ENCODE results near the gene RAB4A. TPM values are rescaled to one million over a fixed set of nuclear protein-coding genes. Genes with fewer than 3 reads are reported as not detected.

Gene RAB4A
- total and polyA plus RNA-seq, 7 experiments from 2014 or later: 9.6 to 47.9 (median 36.7) TPM

GRCh38 chr1:229263254-229263653 lies 7.7 kb upstream of the RAB4A start:
- H3K27ac ChIP-seq (ENCODE audit: low read depth, low read length): no peak overlapping the region
- no peaks in the 10 kb centered on the region for H3K27me3 Mint-ChIP-seq
- peaks cover 8 to 13% (median 10%) of the 10 kb centered on the region in 7 donors for H3K4me1 Mint-ChIP-seq
- ATAC-seq (no peak), DNase-seq (no peak)
- POLR2A ChIA-PET: interaction anchor here (1.0 kb wide), 1 partner anchor 80 kb away, joined by 3 read pairs; the partner anchor contains the start of gene CCSAP
- H3K36me3 Mint-ChIP-seq: peaks cover 0 to 5% (median 0%) of the 10 kb centered on the region in 5 donors
- H3K27ac Mint-ChIP-seq: peak overlapping the region in 1 of 9 donors; percentile 8
- peaks cover 8% of the 10 kb centered on the region in 2 donors for H3K4me1 ChIP-seq (ENCODE audit: control insufficient read depth in 2 of 2, insufficient read depth in 2 of 2, low read length in 2 of 2)
- intact Hi-C loops (cut with micrococcal nuclease): no loop called here
- no peaks in the 10 kb centered on the region for H3K27me3 ChIP-seq (ENCODE audit: control insufficient read depth in 2 of 2, insufficient read depth in 2 of 2, low read length in 2 of 2)
- H3K9me3 Mint-ChIP-seq: peaks cover 0 to 6% (median 3%) of the 10 kb centered on the region in 11 donors
- H3K4me3 Mint-ChIP-seq: no peak overlapping the region
- CTCF ChIA-PET: interaction anchor here (1.7 kb wide), 1 partner anchor 219 kb away, joined by 7 read pairs; no protein-coding TSS in a partner anchor
- H3K9me3 ChIP-seq (ENCODE audit: control insufficient read depth in 2 of 3, low read length in 3 of 3): no peaks in the 10 kb centered on the region
- no peaks in the 10 kb centered on the region for H3K36me3 ChIP-seq (ENCODE audit: control insufficient read depth in 2 of 3, insufficient read depth in 3 of 3, low read length in 3 of 3)
- H3K4me3 ChIP-seq (ENCODE audit: low read length): no peak overlapping the region

DNA sequence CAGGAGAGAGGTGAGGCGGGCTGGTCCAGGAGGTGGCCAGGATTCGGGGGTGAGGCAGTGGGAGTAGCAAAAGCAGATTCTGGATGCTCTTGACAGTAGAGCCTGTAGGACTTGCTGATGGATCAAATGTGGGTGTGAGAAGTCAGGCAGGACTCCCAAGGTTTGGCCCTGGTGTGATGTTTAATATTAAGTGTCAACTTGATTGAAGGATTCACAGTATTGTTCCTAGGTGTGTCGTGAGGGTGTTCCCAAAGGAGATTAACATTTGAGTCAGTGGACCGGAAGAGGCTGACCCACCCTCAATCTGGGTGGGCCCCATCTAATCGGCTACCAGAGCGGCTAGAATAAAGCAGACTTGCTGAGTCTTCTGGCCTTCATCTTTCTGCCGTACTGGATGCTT lies 6.8 kb upstream of the RAB4A start:
- DNase-seq (no peak), ATAC-seq (no peak)
- Mint-ChIP-seq H3K9me3 (peaks cover 0 to 6% (median 3%) of the 10 kb centered on the region in 11 donors), H3K27me3 (no peaks in the 10 kb centered on the region), H3K27ac (no peak overlapping the region), H3K4me3 (no peak overlapping the region), H3K36me3 (peaks cover 0 to 6% (median 0%) of the 10 kb centered on the region in 5 donors), H3K4me1 (peaks cover under 1 to 5% (median 3%) of the 10 kb centered on the region in 7 donors)
- intact Hi-C loops (cut with micrococcal nuclease): no loop called here
- Histone ChIP-seq H3K36me3 (ENCODE audit: control insufficient read depth in 2 of 3, insufficient read depth in 3 of 3, low read length in 3 of 3) (no peaks in the 10 kb centered on the region), H3K4me3 (ENCODE audit: low read length) (no peak overlapping the region), H3K27ac (ENCODE audit: low read depth, low read length) (no peak overlapping the region), H3K4me1 (ENCODE audit: control insufficient read depth in 2 of 2, insufficient read depth in 2 of 2, low read length in 2 of 2) (peaks cover under 1% of the 10 kb centered on the region in 2 donors), H3K9me3 (ENCODE audit: control insufficient read depth in 2 of 3, low read length in 3 of 3) (no peaks in the 10 kb centered on the region), H3K27me3 (ENCODE audit: control insufficient read depth in 2 of 2, insufficient read depth in 2 of 2, low read length in 2 of 2) (no peaks in the 10 kb centered on the region)
- CTCF ChIA-PET: no interaction called here
- POLR2A ChIA-PET: interaction anchor here (0.7 kb wide), 1 partner anchor 260 kb away, joined by 3 read pairs; no protein-coding TSS in a partner anchor

DNA sequence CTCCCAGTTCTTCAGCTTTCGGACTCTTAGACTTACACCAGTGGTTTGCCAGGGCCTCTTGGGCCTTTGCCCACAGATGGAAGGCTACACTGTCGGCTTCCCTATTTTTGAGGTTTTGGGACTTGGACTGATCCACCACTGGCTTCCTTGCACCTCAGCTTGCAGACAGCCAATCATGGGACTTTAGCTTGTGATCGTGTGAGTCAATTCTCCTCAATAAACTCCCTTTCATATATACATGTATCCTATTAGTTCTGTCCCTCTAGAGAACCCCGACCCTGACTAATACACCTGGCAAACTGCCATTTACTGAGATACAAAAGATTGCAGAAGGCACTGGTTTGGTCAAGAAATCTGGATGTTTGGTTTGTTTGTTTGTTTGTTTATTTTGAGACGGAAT lies 6.4 kb upstream of the RAB4A start:
- H3K4me3 ChIP-seq (ENCODE audit: low read length): no peak overlapping the region
- Mint-ChIP-seq H3K27me3 (no peaks in the 10 kb centered on the region), H3K4me3 (no peak overlapping the region), H3K4me1 (peaks cover 0 to 5% (median 2%) of the 10 kb centered on the region in 7 donors), H3K27ac (no peak overlapping the region), H3K9me3 (peaks cover 0 to 6% (median 3%) of the 10 kb centered on the region in 11 donors), H3K36me3 (peaks cover 0 to 6% (median 0%) of the 10 kb centered on the region in 5 donors)
- no peaks in the 10 kb centered on the region for H3K27me3 ChIP-seq (ENCODE audit: control insufficient read depth in 2 of 2, insufficient read depth in 2 of 2, low read length in 2 of 2)
- ChIA-PET CTCF (no interaction called here), POLR2A (interaction anchor here (0.7 kb wide), 1 partner anchor 260 kb away, joined by 3 read pairs; no protein-coding TSS in a partner anchor)
- intact Hi-C loops (cut with micrococcal nuclease): no loop called here
- no peak for ATAC-seq
- H3K36me3 ChIP-seq (ENCODE audit: control insufficient read depth in 2 of 3, insufficient read depth in 3 of 3, low read length in 3 of 3): no peaks in the 10 kb centered on the region
- no peak for DNase-seq
- H3K27ac ChIP-seq (ENCODE audit: low read depth, low read length): no peak overlapping the region
- no peaks in the 10 kb centered on the region for H3K9me3 ChIP-seq (ENCODE audit: control insufficient read depth in 2 of 3, low read length in 3 of 3)
- no peaks in the 10 kb centered on the region for H3K4me1 ChIP-seq (ENCODE audit: control insufficient read depth in 2 of 2, insufficient read depth in 2 of 2, low read length in 2 of 2)

DNA sequence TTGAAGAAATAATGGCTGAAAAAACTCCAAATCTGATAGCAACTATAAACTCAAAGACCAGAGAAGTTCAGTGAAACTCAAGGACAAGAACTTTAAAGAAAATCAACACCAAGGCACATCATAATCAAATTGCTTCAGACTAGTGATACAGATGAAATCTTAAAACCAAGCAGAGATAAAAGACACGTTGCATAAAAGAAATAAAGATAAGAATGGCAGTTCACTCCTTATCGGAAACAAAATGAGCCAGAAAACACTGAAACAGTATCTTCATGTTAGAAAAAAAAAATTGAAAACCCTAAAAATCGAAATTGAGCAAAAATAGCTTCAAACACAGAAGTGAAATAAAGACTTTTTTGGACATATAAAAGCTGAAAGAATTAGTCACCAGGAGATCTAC lies 4.6 kb upstream of the RAB4A start:
- Mint-ChIP-seq H3K27me3 (no peaks in the 10 kb centered on the region), H3K4me1 (peaks cover 0 to 5% (median 2%) of the 10 kb centered on the region in 7 donors), H3K36me3 (peaks cover 0 to 6% (median 0%) of the 10 kb centered on the region in 5 donors), H3K4me3 (no peak overlapping the region), H3K27ac (peak overlapping the region in 1 of 9 donors; percentile 54), H3K9me3 (peaks cover 0 to 6% (median 3%) of the 10 kb centered on the region in 11 donors)
- intact Hi-C loops (cut with micrococcal nuclease): no loop called here
- DNase-seq: no peak
- Histone ChIP-seq H3K9me3 (ENCODE audit: control insufficient read depth in 2 of 3, low read length in 3 of 3) (no peaks in the 10 kb centered on the region), H3K4me3 (ENCODE audit: low read length) (no peak overlapping the region), H3K4me1 (ENCODE audit: control insufficient read depth in 2 of 2, insufficient read depth in 2 of 2, low read length in 2 of 2) (no peaks in the 10 kb centered on the region), H3K27me3 (ENCODE audit: control insufficient read depth in 2 of 2, insufficient read depth in 2 of 2, low read length in 2 of 2) (no peaks in the 10 kb centered on the region), H3K27ac (ENCODE audit: low read depth, low read length) (no peak overlapping the region), H3K36me3 (ENCODE audit: control insufficient read depth in 2 of 3, insufficient read depth in 3 of 3, low read length in 3 of 3) (no peaks in the 10 kb centered on the region)
- ChIA-PET POLR2A (interaction anchor here (0.6 kb wide), 1 partner anchor 1954 kb away, joined by 3 read pairs; no protein-coding TSS in a partner anchor), CTCF (no interaction called here)
- ATAC-seq: no peak

GRCh38 chr1:229266832-229267500 lies 3.9 kb upstream of the RAB4A start:
- Histone ChIP-seq H3K4me1 (ENCODE audit: control insufficient read depth in 2 of 2, insufficient read depth in 2 of 2, low read length in 2 of 2) (peaks cover under 1 to 2% of the 10 kb centered on the region in 2 donors), H3K36me3 (ENCODE audit: control insufficient read depth in 2 of 3, insufficient read depth in 3 of 3, low read length in 3 of 3) (no peaks in the 10 kb centered on the region), H3K27me3 (ENCODE audit: control insufficient read depth in 2 of 2, insufficient read depth in 2 of 2, low read length in 2 of 2) (no peaks in the 10 kb centered on the region), H3K27ac (ENCODE audit: low read depth, low read length) (no peak overlapping the region), H3K4me3 (ENCODE audit: low read length) (no peak overlapping the region), H3K9me3 (ENCODE audit: control insufficient read depth in 2 of 3, low read length in 3 of 3) (no peaks in the 10 kb centered on the region)
- ChIA-PET CTCF (no interaction called here), POLR2A (interaction anchor here (0.6 kb wide), 1 partner anchor 1954 kb away, joined by 3 read pairs; no protein-coding TSS in a partner anchor)
- peak overlapping the region in 1 of 9 donors; percentile 53 for H3K27ac Mint-ChIP-seq
- intact Hi-C loops (cut with micrococcal nuclease): no loop called here
- H3K27me3 Mint-ChIP-seq: no peaks in the 10 kb centered on the region
- DNase-seq (no peak), ATAC-seq (no peak)
- H3K4me3 Mint-ChIP-seq: no peak overlapping the region
- peaks cover 6 to 12% (median 8%) of the 10 kb centered on the region in 7 donors for H3K4me1 Mint-ChIP-seq
- peaks cover 0 to 9% (median 3%) of the 10 kb centered on the region in 11 donors for H3K9me3 Mint-ChIP-seq
- peaks cover 0 to 6% (median 0%) of the 10 kb centered on the region in 5 donors for H3K36me3 Mint-ChIP-seq

GRCh38 chr1:229268505-229268904 lies 2.4 kb upstream of the RAB4A start:
- peaks cover 19 to 28% (median 22%) of the 10 kb centered on the region in 7 donors for H3K4me1 Mint-ChIP-seq
- Histone ChIP-seq H3K36me3 (ENCODE audit: control insufficient read depth in 2 of 3, insufficient read depth in 3 of 3, low read length in 3 of 3) (no peaks in the 10 kb centered on the region), H3K9me3 (ENCODE audit: control insufficient read depth in 2 of 3, low read length in 3 of 3) (no peaks in the 10 kb centered on the region), H3K27me3 (ENCODE audit: control insufficient read depth in 2 of 2, insufficient read depth in 2 of 2, low read length in 2 of 2) (no peaks in the 10 kb centered on the region), H3K4me1 (ENCODE audit: control insufficient read depth in 2 of 2, insufficient read depth in 2 of 2, low read length in 2 of 2) (peaks cover 13 to 17% of the 10 kb centered on the region in 2 donors), H3K27ac (ENCODE audit: low read depth, low read length) (no peak overlapping the region), H3K4me3 (ENCODE audit: low read length) (no peak overlapping the region)
- peak overlapping the region in 1 of 10 donors; percentile 35 for H3K4me3 Mint-ChIP-seq
- peaks cover 0 to 9% (median 3%) of the 10 kb centered on the region in 11 donors for H3K9me3 Mint-ChIP-seq
- ChIA-PET POLR2A (interaction anchor here (0.6 kb wide), 1 partner anchor 248 kb away, joined by 3 read pairs; no protein-coding TSS in a partner anchor), CTCF (interaction anchor here (2.5 kb wide), 1 partner anchor 11 kb away, joined by 14 read pairs; no protein-coding TSS in a partner anchor)
- DNase-seq: no peak
- H3K27ac Mint-ChIP-seq: peak overlapping the region in 2 of 9 donors; percentile 32 to 34
- peaks cover 0 to 12% (median 0%) of the 10 kb centered on the region in 5 donors for H3K36me3 Mint-ChIP-seq
- no peaks in the 10 kb centered on the region for H3K27me3 Mint-ChIP-seq
- intact Hi-C loops (cut with micrococcal nuclease): no loop called here
- ATAC-seq: no peak
